ENCODE data around the gene LRRK2. TPM values are rescaled to one million over a fixed set of nuclear protein-coding genes. Genes with fewer than 3 reads are reported as not detected.

Gene LRRK2
- total and polyA plus RNA-seq, 2 of the 8 experiments (the other 6 are each of a cell fraction or from before 2014, with no cell fraction given) = 0.06 to 0.13 TPM

- TF ChIP-seq CHD1 (IDR thresholded peaks at IDR 0.05; ENCODE audit: low read depth, low read length) (no peak), RFX5 (IDR thresholded peaks at IDR 0.05; ENCODE audit: borderline replicate concordance, low read depth, low read length) (no peak), CHD7 (IDR thresholded peaks at IDR 0.05; ENCODE audit: insufficient replicate concordance, low read length) (no peak), BRCA1 (IDR thresholded peaks at IDR 0.05; ENCODE audit: low read depth, low read length) (no peak)
Measured at GRCh38 chr12:40254455-40255085, 29.8 kb downstream of the LRRK2 start (continued).
